ENCODE data around the gene UHRF2.
"Not testable (repeated sequence)": the region's sequence is repeated elsewhere in the genome, so short reads cannot be mapped to it uniquely, and the experiment has no call there.

Gene UHRF2

GRCh38 chr9:6428940-6429889, 16.2 kb downstream of the UHRF2 start:
- no peak for DNase-seq (ENCODE audit: low read depth in 2 of 2)

- DNase-seq (ENCODE audit: low read depth in 2 of 2), result no peak
Observed at GRCh38 chr9:6431038-6431437, 18.0 kb downstream of the UHRF2 start.

- no peak for DNase-seq (ENCODE audit: low read depth in 2 of 2)
Observed at GRCh38 chr9:6433410-6433809, 20.4 kb downstream of the UHRF2 start.

- no peak for DNase-seq (ENCODE audit: low read depth in 2 of 2)
Observed at GRCh38 chr9:6439051-6439703, 26.2 kb downstream of the UHRF2 start.

DNA sequence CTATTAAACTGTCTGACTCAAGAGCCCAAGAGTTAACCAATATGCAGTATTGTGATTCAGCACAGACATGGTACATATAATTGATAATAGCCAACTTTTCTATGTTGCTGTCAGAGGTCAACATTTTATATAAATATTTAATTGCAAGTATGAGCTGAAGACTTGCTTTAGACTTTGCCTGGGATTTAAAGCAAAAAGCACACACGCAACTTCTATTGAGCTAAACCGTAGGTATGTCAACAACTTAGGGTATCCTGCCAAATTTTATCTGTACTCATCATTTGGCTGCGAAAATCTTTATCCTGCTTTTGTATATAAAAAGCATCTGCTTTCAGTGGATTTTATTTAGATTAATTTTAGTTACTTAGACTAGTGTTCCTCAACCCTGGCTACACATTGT, 27.4 kb downstream of the UHRF2 start:
- no peak for DNase-seq (ENCODE audit: low read depth in 2 of 2)

- DNase-seq (ENCODE audit: low read depth in 2 of 2), result no peak
Observed at GRCh38 chr9:6441269-6441668, 28.3 kb downstream of the UHRF2 start.

GRCh38 chr9:6443661-6444060, 30.7 kb downstream of the UHRF2 start:
- DNase-seq (ENCODE audit: low read depth in 2 of 2), result no peak

GRCh38 chr9:6444128-6444527, 31.1 kb downstream of the UHRF2 start:
- DNase-seq (ENCODE audit: low read depth in 2 of 2), result no peak

DNA sequence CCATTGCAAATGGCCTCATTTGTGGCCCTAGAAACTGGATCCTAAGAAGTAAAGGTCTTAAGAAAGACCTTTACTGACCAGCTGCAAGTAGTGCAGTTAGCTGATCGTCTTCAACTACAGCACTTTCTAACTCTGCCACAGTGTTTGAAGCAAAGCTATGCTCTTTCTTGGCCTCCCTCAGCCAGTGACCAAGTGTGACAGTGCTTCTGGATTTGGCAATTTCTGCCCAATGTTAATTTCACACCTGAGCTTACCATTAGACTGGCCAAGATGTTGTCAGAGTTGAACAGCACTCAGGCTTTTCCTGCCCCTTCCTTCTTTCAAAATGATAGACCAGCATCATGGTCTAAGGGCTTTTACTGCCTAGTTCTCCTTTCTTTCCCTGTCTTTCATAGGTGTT, 36.1 kb downstream of the UHRF2 start:
- DNase-seq (ENCODE audit: low read depth in 2 of 2), result no peak

- no peak for DNase-seq (ENCODE audit: low read depth in 2 of 2)
Observed at GRCh38 chr9:6449645-6450044, 36.6 kb downstream of the UHRF2 start.

DNA sequence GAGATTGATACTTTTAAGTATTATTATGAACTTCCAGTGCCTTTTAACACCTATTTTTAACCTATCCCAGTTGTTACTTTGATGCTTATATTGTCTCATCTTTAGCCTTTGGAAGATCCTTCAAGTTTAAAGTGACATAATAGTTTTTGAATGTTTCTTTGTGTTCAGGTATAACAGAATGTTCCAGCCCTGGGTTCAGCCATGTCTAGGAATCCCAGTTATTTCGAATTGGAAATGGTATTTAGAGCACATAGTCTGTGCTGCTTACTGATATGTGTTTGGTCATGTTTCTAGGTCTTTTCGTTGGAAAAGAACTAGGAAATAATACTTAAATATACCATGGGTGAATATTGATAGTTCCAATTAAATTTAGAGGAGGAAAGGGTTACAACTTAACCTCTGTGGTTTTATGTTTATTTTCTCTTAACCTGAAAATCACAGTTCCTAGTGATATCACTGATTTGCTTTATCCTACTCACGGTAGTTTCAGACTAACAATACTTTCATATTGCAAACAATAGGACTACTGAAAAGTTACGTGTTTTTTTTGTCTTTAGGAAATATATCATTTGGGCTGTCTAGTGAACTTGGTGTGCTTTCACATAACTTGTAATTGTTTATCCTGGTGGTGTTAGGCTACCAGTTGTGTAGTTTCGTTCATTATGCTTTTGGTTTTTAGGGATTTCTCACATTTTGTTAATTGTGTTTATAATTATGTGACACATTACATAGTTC, 37.8 kb downstream of the UHRF2 start:
- no peak for DNase-seq (ENCODE audit: low read depth in 2 of 2)

GRCh38 chr9:6455292-6455691, 42.3 kb downstream of the UHRF2 start:
- DNase-seq (ENCODE audit: low read depth in 2 of 2), result not testable (repeated sequence)

- DNase-seq (ENCODE audit: low read depth in 2 of 2), result not testable (repeated sequence)
Observed at GRCh38 chr9:6458704-6459103, 45.7 kb downstream of the UHRF2 start.

DNA sequence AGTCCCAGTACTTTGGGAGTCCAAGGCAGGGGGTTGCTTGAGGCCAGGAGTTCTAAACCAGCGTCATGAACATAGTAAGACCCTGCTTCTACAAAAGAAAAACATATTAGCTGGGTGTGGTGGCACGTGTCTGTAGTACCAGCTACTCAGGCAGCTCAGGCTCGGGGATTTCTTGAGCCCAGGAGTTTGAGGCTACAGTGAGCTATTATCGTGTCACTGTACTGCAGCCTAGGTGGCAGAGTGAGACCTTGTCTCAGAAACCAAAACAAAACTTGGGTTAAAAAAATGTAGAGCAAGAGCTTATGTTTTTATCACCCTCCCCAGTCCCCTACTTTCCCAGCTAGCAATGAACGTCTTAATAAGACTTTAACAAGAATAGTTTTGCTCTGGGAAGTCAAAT, 46.7 kb downstream of the UHRF2 start:
- DNase-seq (ENCODE audit: low read depth in 2 of 2), result no peak

DNA sequence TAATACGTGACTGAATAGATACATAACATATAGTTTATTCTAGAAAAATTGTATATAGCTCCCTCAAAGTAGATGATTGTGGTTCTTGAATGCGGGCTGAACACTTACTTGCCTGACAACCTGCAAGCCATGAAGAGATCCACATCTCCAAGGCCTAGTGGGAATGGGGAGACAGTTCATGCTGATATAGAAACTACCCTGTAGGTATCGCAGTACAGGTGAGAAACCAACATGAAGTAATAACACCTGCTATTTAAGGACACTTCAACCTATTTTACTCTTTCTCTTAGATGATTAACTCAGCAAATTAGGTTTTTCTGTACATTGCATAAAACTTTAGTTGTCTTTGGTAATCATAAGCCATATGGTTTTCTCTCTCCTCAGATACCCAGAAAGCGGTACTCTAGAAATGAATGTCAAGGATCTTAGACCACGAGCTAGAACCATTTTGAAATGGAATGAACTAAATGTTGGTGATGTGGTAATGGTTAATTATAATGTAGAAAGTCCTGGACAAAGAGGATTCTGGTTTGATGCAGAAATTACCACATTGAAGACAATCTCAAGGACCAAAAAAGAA, 47.3 kb downstream of the UHRF2 start:
- no peak for DNase-seq (ENCODE audit: low read depth in 2 of 2)

- DNase-seq (ENCODE audit: low read depth in 2 of 2), result no peak
Observed at GRCh38 chr9:6461619-6462018, 48.6 kb downstream of the UHRF2 start.

- no peak for DNase-seq (ENCODE audit: low read depth in 2 of 2)
Observed at GRCh38 chr9:6467006-6467625, 54.1 kb downstream of the UHRF2 start.

DNA sequence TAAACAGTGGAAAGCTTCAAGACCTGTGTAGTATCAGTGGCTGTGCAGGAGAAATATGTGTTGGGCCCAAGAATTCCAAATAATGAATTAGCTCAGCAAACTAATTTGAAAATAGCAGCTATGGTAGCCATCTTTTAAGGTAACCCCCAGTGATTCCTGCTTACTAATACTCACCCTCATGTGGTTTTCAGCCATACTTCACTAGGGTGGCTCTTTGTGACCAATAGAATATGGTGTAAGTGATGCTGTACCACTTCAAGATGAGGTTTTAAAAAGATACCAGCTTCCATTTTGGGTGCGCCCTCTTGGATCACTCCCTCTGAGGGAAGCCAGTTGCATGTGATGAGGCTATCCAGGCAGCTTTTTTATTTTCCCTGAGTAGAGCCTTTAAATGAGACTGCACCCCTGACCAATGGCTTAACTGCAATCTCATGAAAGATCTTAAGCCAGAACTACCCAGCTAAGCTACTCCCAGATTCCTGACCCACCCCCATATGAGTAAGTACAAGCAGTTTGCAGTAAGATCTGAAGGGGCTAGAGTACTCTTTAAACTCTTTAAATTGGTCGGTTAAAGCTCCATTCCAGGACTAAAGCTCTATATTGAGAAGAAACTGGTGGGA, 58.3 kb downstream of the UHRF2 start:
- DNase-seq (ENCODE audit: low read depth in 2 of 2), result no peak

- no peak for DNase-seq (ENCODE audit: low read depth in 2 of 2)
Observed at GRCh38 chr9:6473151-6473550, 60.2 kb downstream of the UHRF2 start.

DNA sequence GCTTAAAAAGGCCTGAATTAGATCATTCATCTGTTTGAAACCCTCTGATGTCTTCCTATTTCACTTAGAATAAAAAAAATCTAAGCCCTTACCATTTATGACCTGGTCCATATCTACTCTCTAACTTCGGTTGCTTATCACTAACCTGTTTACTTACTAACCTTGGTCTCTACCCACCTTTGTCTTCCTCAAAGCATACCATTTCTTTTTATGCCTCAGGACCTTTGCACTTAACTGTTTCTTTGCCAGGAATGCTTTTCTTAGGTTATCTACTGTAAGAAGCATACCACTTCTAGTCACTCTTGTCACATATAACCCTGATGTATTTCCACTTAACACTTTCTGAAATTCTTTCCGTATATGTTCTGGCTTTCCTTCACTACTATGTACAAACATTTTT, 67.0 kb downstream of the UHRF2 start:
- DNase-seq (ENCODE audit: low read depth in 2 of 2), result no peak

- DNase-seq (ENCODE audit: low read depth in 2 of 2), result no peak
Observed at GRCh38 chr9:6484210-6484609, 71.2 kb downstream of the UHRF2 start.
